Stomach smooth muscle (tissue), 2 donors: ENCODE results near the gene SYNDIG1L.
"Not testable (repeated sequence)": the region's sequence is repeated elsewhere in the genome, so short reads cannot be mapped to it uniquely, and the experiment has no call there.

Experiments used
- H3K27ac ChIP-seq: one replicate; pipeline ENCODE4 v1.7.0; 2013; ENCODE audit warnings: mild to moderate bottlenecking, low read length, inconsistent platforms
- H3K27me3 ChIP-seq, 2 donors: one replicate each; pipeline ENCODE4 v1.7.0; 2013; ENCODE audit warnings: low read length in 2 of 2; ENCODE audit not compliant: insufficient read depth in 2 of 2, control insufficient read depth in 1 of 2
- H3K36me3 ChIP-seq, 2 donors: one replicate each; pipeline ENCODE4 v1.7.0; 2013; ENCODE audit warnings: low read length in 2 of 2; ENCODE audit not compliant: control insufficient read depth in 2 of 2, insufficient read depth in 2 of 2
- H3K4me1 ChIP-seq: one replicate; pipeline ENCODE4 v1.7.0; 2013; ENCODE audit warnings: low read length; ENCODE audit not compliant: control insufficient read depth, insufficient read depth
- H3K4me3 ChIP-seq, 2 donors: one replicate each; pipeline ENCODE4 v1.7.0; 2013; ENCODE audit warnings: low read length in 2 of 2
- H3K9ac ChIP-seq, 2 donors: one replicate each; pipeline ENCODE4 v1.7.0; 2013; ENCODE audit warnings: low read length in 2 of 2, mild to moderate bottlenecking in 1 of 2
- H3K9me3 ChIP-seq, 2 donors: one replicate each; pipeline ENCODE4 v1.7.0; 2013; ENCODE audit warnings: low read length in 2 of 2; ENCODE audit not compliant: control insufficient read depth in 2 of 2
- donor health status: healthy.
- donor health status: Pancreatic carcinoma.

SYNDIG1L gene

DNA sequence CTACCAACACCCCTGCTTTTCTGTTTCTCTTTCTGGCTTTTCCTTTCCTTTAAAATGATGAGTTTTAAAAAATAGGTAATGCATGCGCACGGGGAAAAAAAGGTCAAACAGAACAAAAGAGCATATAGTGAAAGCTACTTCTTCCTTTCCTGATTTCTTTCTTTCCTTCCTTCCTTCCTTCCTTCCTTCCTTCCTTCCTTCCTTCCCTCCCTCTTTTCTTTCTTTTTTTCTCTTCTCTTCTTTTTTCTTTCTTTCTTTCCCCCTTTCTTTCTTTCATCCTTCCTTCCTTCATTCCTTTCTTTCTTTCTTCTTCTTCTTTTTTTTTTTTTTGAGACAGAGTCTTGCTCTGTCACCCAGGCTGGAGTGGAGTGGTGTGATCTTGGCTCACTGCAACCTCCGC lies 35.5 kb downstream of the SYNDIG1L start:
- not testable (repeated sequence) for H3K9me3 ChIP-seq, H3K9ac ChIP-seq, H3K4me3 ChIP-seq, H3K4me1 ChIP-seq, H3K27ac ChIP-seq, H3K36me3 ChIP-seq
- H3K27me3 ChIP-seq = peaks cover 7 to 11% of the 10 kb centered on the region in 2 donors

DNA sequence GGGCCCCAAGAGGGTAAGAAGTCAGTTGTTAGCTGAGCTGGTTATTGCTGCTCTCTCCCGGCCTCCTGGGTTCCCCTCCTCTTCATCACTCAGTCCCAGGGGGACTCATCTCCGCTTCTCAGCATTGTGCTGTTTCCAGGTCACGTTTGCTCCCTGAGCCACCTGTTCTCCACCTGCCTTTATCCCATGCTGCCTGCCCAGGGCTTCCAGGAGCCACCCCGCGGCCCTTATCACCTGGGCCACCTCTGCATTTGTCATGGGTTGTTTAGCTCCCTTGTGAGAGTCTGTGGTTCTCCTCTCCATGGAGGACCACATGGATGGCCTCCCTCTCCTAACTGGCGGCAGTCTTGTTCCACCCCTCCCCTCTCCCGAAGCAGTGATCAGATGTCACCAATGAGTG lies 36.0 kb downstream of the SYNDIG1L start:
- H3K9me3 ChIP-seq = no peaks in the 10 kb centered on the region
- H3K9ac ChIP-seq = no peak overlapping the region
- H3K27ac ChIP-seq = no peak overlapping the region
- peaks cover 6 to 9% of the 10 kb centered on the region in 2 donors for H3K27me3 ChIP-seq
- H3K36me3 ChIP-seq = no peaks in the 10 kb centered on the region
- H3K4me3 ChIP-seq = no peak overlapping the region
- H3K4me1 ChIP-seq = no peaks in the 10 kb centered on the region

DNA sequence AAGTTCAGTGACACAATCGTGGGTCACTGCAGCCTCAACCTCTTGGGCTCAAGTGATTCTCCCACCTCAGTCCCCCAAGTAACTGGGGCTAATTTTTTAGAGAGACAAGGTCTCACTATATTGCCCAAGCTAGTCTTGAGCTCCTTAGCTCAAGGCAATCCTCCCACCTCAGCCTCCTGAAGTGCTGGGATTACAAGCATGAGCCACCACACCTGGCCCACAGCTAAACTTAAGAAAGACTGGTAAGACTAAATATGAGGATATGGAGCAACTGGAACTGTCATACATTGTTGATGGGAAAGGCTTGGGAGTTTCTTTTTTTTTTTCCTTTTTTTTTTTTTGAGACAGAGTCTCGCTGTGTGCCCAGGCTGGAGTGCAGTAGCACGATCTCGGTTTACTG lies 43.8 kb downstream of the SYNDIG1L start:
- no peak overlapping the region for H3K9ac ChIP-seq
- no peaks in the 10 kb centered on the region for H3K27me3 ChIP-seq

DNA sequence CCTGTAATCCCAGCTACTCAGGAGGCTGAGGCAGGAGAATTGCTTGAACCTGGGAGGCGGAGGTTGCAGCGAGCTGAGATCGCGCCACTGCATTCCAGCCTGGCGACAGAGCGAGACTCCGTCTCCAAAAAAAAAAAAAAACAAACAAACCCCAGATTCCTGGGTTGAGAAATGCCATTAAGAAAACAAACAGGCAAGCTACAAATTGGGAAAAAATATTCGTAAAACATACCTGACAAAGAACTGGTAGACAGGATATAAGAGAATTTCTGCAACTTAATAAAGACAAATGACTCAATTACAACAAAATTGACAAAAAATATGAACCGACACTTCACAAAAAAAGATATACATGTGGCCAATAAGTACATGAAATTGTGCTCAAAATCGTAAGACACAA lies 44.4 kb downstream of the SYNDIG1L start:
- not testable (repeated sequence) for H3K27me3 ChIP-seq, H3K4me1 ChIP-seq, H3K4me3 ChIP-seq, H3K9me3 ChIP-seq, H3K27ac ChIP-seq, H3K36me3 ChIP-seq, H3K9ac ChIP-seq

More for the DNA sequence above, 43.8 kb downstream of the SYNDIG1L start:
- H3K9me3 ChIP-seq = no peaks in the 10 kb centered on the region
- no peak overlapping the region for H3K27ac ChIP-seq
- no peaks in the 10 kb centered on the region for H3K4me1 ChIP-seq
- H3K4me3 ChIP-seq = no peak overlapping the region
- H3K36me3 ChIP-seq = no peaks in the 10 kb centered on the region

DNA sequence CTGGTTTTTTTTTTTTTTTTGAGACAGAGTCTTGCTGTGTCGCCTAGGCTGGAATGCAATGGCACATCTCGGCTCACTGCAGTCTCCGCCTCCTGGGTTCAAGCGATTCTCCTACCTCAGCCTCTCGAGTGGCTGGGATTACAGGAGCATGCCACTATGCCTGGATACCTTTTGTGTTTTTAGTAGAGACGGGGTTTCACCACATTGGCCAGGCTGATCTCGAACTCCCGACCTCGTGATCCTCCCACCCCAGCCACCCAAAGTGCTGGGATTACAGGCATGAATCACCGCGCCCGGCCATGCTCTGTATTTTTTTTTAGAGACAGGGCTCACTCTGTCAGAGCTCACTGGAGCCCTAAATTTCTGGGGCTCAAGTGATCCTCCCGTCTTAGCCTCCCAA lies 45.2 kb downstream of the SYNDIG1L start:
- Histone ChIP-seq H3K27ac (no peak overlapping the region), H3K9me3 (no peaks in the 10 kb centered on the region), H3K9ac (no peak overlapping the region), H3K4me3 (no peak overlapping the region), H3K4me1 (no peaks in the 10 kb centered on the region), H3K36me3 (no peaks in the 10 kb centered on the region), H3K27me3 (no peaks in the 10 kb centered on the region)

DNA sequence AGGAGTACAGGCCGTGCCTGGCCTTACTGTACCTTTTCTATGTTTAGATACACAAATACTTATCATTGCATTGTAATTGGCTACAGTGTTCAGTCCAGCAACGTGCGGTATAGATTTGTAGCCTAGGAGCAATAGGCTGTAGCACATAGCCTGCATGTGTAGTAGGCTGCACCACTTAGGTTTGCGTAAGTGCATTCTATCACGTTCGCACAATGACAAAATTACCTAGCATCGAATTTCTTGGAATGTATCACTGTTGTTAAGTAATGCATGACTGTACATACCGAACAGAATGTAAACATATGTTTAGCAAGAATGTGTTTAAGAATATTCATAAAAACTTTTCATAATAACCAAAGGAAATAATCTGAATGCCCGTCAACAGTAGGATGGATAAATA lies 45.8 kb downstream of the SYNDIG1L start:
- Histone ChIP-seq H3K36me3 (no peaks in the 10 kb centered on the region), H3K9me3 (no peaks in the 10 kb centered on the region), H3K27ac (no peak overlapping the region), H3K4me3 (no peak overlapping the region), H3K27me3 (no peaks in the 10 kb centered on the region), H3K9ac (no peak overlapping the region), H3K4me1 (no peaks in the 10 kb centered on the region)

DNA sequence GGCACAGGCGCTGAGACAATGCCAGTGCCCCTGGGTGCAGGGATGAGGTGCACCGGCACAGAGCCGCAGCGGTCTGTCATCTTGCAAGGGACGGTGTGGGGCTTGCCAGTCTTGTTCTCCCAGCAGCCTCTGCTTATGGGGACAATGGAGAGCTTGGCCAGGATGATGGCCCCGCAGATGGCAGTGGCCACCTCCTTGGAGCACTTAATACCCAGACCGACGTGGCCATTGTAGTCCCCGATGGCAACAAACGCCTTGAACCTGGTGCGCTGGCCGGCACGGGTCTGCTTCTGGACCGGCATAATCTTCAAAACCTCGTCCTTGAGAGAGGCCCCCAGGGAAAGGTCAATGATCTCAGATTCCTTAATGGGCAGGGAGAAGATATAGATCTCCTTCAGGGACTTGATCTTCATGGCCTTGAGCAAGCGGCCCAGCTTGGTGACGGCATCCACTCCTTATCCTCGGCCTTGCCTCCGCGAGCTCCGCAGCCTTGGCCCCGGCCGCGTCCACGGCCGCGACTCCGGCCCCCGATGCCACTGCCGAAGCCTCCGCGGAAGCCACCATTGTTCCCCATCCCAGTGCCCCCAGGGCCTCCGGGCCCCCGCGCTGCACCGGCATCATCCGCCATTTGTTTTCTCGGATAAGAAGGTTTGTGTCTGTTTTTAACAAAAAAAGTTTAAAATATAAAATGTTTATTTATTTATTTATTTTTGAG lies 47.9 kb downstream of the SYNDIG1L start:
- H3K27ac ChIP-seq = no peak overlapping the region
- H3K36me3 ChIP-seq = no peaks in the 10 kb centered on the region
- H3K27me3 ChIP-seq = no peaks in the 10 kb centered on the region
- H3K9ac ChIP-seq = no peak overlapping the region
- H3K4me3 ChIP-seq = no peak overlapping the region
- H3K4me1 ChIP-seq = no peaks in the 10 kb centered on the region
- no peaks in the 10 kb centered on the region for H3K9me3 ChIP-seq

DNA sequence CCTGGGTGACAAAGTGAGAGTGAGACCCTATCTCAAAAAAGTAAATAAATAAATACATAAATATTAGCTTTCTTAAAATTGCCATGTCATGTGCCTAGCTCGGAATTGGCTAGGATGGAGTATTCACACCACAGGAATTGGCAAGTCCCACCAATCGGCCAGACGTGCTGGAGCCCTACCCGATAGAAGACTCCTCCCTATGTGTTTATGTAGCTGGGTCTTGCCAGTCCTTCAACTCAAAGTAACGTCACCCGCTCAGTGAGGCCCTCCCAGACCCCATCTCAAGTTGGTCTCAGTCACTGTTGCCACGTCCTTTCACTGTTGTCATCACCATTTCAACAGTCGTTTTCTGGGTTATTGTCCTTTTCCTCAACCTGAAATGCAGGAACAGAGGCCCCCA lies 57.6 kb downstream of the SYNDIG1L start:
- H3K4me3 ChIP-seq = no peak overlapping the region
- no peaks in the 10 kb centered on the region for H3K36me3 ChIP-seq
- H3K27ac ChIP-seq = no peak overlapping the region

DNA sequence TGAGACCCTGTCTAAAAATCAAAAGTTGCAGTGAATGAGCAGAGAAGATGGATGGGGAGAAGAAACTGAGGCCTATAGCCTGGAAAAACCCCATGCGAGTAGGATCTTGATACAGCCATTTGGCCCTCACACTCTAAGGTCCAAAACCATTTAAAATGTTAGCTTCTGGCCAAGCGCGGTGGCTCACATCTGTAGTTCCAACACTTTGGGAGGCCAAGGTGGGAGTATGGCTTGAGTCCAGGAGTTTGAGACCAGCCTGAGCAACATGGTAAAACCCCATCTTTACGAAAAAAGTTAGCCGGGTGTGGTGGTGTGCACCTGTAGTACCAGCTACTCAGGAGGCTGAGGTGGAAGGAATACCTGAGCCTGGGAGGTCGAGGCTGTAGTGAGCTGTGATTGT lies 58.0 kb downstream of the SYNDIG1L start:
- Histone ChIP-seq H3K9ac (no peak overlapping the region), H3K27ac (no peak overlapping the region), H3K4me1 (no peaks in the 10 kb centered on the region)

More for the DNA sequence above, 57.6 kb downstream of the SYNDIG1L start:
- H3K4me1 ChIP-seq = no peaks in the 10 kb centered on the region
- H3K9ac ChIP-seq = no peak overlapping the region
- no peaks in the 10 kb centered on the region for H3K9me3 ChIP-seq
- H3K27me3 ChIP-seq = peaks cover 3 to 14% of the 10 kb centered on the region in 2 donors

DNA sequence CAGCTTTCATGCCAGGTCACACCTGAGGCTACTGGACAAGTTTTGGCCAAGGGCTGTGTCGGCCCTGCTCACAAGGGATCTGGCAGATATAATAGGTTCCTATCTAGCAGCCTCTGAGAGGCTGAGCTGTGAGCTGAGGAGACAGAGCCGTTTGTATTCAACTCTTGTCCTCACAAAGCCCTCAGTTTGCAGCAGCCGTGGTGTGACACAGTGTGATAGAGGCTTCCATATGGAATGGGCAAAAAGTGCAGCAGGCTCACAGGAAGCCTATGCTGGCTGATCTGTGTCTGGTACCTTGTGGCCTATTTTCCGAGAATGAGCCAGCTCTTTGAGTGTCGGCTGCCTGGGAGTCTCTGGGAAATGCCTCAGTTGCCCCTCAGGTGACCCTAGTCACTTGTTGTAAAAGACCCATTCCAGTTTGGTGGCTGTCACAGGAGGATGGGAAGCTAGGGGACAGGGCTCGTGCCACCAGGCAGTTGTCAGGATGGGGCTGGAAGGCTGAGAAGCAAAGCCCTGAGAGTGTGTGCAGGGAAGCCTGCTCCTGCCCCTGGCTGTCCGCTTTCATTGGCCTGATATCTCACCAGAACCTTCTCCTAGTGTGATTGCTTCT lies 61.6 kb downstream of the SYNDIG1L start:
- no peak overlapping the region for H3K27ac ChIP-seq
- H3K9me3 ChIP-seq = no peaks in the 10 kb centered on the region
- H3K36me3 ChIP-seq = no peaks in the 10 kb centered on the region
- H3K4me3 ChIP-seq = no peak overlapping the region
- peaks cover 2% of the 10 kb centered on the region for H3K4me1 ChIP-seq
- peaks cover 7 to 19% of the 10 kb centered on the region in 2 donors for H3K27me3 ChIP-seq
- no peak overlapping the region for H3K9ac ChIP-seq

More for the DNA sequence above, 58.0 kb downstream of the SYNDIG1L start:
- Histone ChIP-seq H3K4me3 (no peak overlapping the region), H3K27me3 (peaks cover 3 to 14% of the 10 kb centered on the region in 2 donors), H3K9me3 (no peaks in the 10 kb centered on the region), H3K36me3 (no peaks in the 10 kb centered on the region)

DNA sequence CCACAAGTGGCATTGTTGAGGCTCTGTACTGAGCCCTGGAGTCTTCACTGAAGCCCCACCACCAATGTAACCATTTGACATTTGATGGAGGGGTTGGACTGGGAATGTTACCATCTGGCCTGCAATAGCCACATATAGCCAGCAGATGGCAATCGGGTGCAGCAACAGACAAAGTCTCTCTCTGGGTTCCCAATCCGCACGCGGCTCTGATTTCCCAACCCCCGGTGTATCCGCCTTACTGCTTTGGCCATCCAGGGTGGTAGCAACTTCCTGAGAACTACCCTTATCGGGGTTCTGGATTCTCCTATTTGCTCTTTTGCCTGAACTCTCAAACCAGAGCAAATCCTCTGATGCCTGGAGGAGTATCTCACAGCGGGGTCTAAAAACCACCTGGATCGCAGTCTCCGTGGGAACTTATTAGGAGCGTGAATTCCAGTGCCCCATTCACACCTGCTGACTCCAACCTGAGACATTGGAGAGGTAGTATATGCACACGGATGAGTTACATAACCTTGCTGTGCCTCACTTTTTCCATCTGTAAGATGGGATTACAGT lies 63.6 kb downstream of the SYNDIG1L start:
- Histone ChIP-seq H3K4me1 (peaks cover 2% of the 10 kb centered on the region), H3K9ac (no peak overlapping the region), H3K27me3 (peaks cover 7 to 17% of the 10 kb centered on the region in 2 donors), H3K36me3 (no peaks in the 10 kb centered on the region), H3K27ac (no peak overlapping the region), H3K9me3 (no peaks in the 10 kb centered on the region), H3K4me3 (no peak overlapping the region)
